Caco-2 (cell line): ENCODE data around the gene AKNA. TPM values are rescaled to one million over a fixed set of nuclear protein-coding genes. Genes with fewer than 3 reads are reported as not detected.

ENCODE experiments used
- BruUV-seq: library from RNA; stranded (reverse); fragments of 400-500 nt; replicated peaks from 2 replicates; lab custom pipeline; 2021; lab: Mats Ljungman, UMichigan
- CTCF ChIA-PET: fragments of 300-600 bp; sonication (Branson Sonifier 250); formaldehyde crosslinking; loops from one replicate; lab custom pipeline; 2022; ENCODE audit warnings: antibody characterized with exemption; lab: Charles Lee
- POLR2A ChIA-PET: fragments of 300-600 bp; sonication (Branson Sonifier 250); formaldehyde crosslinking; loops from one replicate; lab custom pipeline; 2022; ENCODE audit warnings: antibody characterized with exemption; lab: Charles Lee
- DNase-seq, 2 experiments: peaks; one replicate each; pipeline versions ENCODE4 v3.0.0 to v3.0.0-alpha.2; 2020 to 2022
- H3K27me3 ChIP-seq: replicated peaks from 2 replicates; pipeline ENCODE4 v1.6.0; 2011; ENCODE audit warnings: low read length; ENCODE audit not compliant: control insufficient read depth, insufficient read depth
- H3K36me3 ChIP-seq: 2 replicates; pipeline ENCODE4 v1.5.1; 2011; ENCODE audit warnings: low read length; ENCODE audit not compliant: control insufficient read depth, insufficient read depth
- H3K4me1 ChIP-seq: fragments of 250-450 bp; sonication (Bioruptor Pico); 2 replicates; pipeline ENCODE4 v1.5.1; 2020; ENCODE audit warnings: mild to moderate bottlenecking
- H3K4me3 ChIP-seq: 2 replicates; pipeline ENCODE4 v1.5.1; 2011; ENCODE audit warnings: low read depth, mild to moderate bottlenecking, control low read depth, low read length
- H3K9me3 ChIP-seq: fragments of 250-450 bp; sonication (Bioruptor Pico); 2 replicates; pipeline ENCODE4 v1.5.1; 2020; ENCODE audit warnings: mild to moderate bottlenecking, moderate library complexity
- H3K27ac Mint-ChIP-seq: one replicate; pipeline ENCODE4 v1.8.0; 2022; ENCODE audit warnings: mixed read lengths; ENCODE audit not compliant: unreplicated experiment
- H3K27me3 Mint-ChIP-seq: one replicate; pipeline ENCODE4 v1.8.0; 2022; ENCODE audit warnings: mixed read lengths; ENCODE audit not compliant: insufficient read depth, unreplicated experiment
- H3K36me3 Mint-ChIP-seq: one replicate; pipeline ENCODE4 v1.8.0; 2022; ENCODE audit warnings: mild to moderate bottlenecking, mixed read lengths; ENCODE audit not compliant: insufficient read depth, unreplicated experiment
- H3K4me1 Mint-ChIP-seq: one replicate; pipeline ENCODE4 v1.8.0; 2022; ENCODE audit warnings: low read depth, mixed read lengths; ENCODE audit not compliant: unreplicated experiment
- H3K4me3 Mint-ChIP-seq: one replicate; pipeline ENCODE4 v1.8.0; 2022; ENCODE audit warnings: mild to moderate bottlenecking, moderate library complexity, mixed read lengths; ENCODE audit not compliant: unreplicated experiment
- H3K9me3 Mint-ChIP-seq: one replicate; pipeline ENCODE4 v1.8.0; 2022; ENCODE audit warnings: mixed read lengths; ENCODE audit not compliant: unreplicated experiment
- intact Hi-C: fragments of 100-400 bp; cut with micrococcal nuclease; formaldehyde crosslinking; loops from one replicate; pipeline ENCODE4 v1.10.0; 2022; ENCODE audit not compliant: unreplicated experiment
- total RNA-seq: library from RNA; stranded (reverse); gene quantifications from 2 replicates; pipeline ENCODE4 v1.2.3, GENCODE V29; 2022
- TF ChIP-seq, protein P1 (sequence below), 2 experiments: fragments of 200-600 bp in 1 of 2; IDR thresholded peaks; 1 replicate in 1 of 2; 2 replicates in 1 of 2; pipeline versions ENCODE4 v1.5.1 to v1.8.0; 2011 to 2022; ENCODE audit warnings: antibody characterized with exemption in 1 of 2, control low read depth in 1 of 2, inconsistent platforms in 1 of 2, low read depth in 1 of 2, low read length in 1 of 2, mild to moderate bottlenecking in 1 of 2, moderate library complexity in 1 of 2; ENCODE audit not compliant: insufficient read depth in 1 of 2, severe bottlenecking in 1 of 2, unreplicated experiment in 1 of 2

Gene AKNA
- total RNA-seq, 1 experiment from 2014 or later = 57.8 TPM

DNA sequence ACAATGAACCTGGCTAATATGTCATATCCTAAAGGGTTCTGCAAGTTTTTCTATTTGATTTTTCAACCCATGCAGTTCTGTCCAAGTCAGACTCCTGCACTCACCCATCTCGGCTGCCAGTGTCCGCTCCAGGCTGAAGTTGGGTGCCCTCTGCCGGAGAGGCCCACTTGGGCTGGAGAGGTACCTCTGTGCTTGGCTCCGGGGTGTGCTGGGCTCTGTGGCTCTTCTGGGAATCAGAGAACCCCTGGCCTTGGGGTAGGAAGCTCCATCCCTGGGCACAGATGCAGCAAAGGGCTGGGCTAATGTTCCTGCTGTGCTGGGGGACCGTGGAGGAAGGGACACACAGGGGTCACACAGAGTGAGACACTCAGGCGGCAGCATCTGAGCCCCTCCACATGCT is 32.0 kb downstream of the AKNA start:
- Histone ChIP-seq H3K9me3 (no peaks in the 10 kb centered on the region), H3K4me3 (no peak overlapping the region), H3K4me1 (no peaks in the 10 kb centered on the region), H3K27me3 (no peaks in the 10 kb centered on the region), H3K36me3 (no peaks in the 10 kb centered on the region)
- H3K27ac Mint-ChIP-seq = no peak overlapping the region
- TF ChIP-seq, protein P1, sequence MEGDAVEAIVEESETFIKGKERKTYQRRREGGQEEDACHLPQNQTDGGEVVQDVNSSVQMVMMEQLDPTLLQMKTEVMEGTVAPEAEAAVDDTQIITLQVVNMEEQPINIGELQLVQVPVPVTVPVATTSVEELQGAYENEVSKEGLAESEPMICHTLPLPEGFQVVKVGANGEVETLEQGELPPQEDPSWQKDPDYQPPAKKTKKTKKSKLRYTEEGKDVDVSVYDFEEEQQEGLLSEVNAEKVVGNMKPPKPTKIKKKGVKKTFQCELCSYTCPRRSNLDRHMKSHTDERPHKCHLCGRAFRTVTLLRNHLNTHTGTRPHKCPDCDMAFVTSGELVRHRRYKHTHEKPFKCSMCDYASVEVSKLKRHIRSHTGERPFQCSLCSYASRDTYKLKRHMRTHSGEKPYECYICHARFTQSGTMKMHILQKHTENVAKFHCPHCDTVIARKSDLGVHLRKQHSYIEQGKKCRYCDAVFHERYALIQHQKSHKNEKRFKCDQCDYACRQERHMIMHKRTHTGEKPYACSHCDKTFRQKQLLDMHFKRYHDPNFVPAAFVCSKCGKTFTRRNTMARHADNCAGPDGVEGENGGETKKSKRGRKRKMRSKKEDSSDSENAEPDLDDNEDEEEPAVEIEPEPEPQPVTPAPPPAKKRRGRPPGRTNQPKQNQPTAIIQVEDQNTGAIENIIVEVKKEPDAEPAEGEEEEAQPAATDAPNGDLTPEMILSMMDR (IDR thresholded peaks at IDR 0.05; ENCODE audit: insufficient read depth in 1 of 2, low read depth in 1 of 2, low read length in 1 of 2, severe bottlenecking in 1 of 2, unreplicated experiment in 1 of 2) = no peak
- H3K36me3 Mint-ChIP-seq = peaks cover 23% of the 10 kb centered on the region
- no peak overlapping the region for H3K4me3 Mint-ChIP-seq
- no peak for DNase-seq
- H3K4me1 Mint-ChIP-seq = no peaks in the 10 kb centered on the region
- CTCF ChIA-PET = no interaction called here
- POLR2A ChIA-PET = no interaction called here
- intact Hi-C loops = no loop called here
- H3K27me3 Mint-ChIP-seq = no peaks in the 10 kb centered on the region
- no peaks in the 10 kb centered on the region for H3K9me3 Mint-ChIP-seq
- BruUV-seq = no TSS peak

DNA sequence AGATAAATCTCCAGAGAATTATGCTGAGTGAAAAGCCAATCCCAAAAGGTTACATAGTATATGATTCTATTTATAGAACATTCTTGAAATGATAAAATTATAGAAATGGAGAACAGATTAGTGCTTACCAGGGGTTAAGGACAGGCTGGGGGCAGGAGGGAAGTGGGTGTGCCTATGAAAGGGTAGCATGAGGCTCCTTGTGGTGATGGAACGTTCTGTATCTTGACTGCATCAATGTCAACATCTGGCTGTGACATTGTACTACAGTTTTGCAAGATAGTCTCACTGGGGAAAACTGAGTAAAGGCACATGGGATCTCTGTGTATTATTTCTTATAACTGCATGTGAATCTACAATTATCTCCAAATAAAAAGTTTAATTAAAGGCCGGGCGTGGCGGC is 35.9 kb downstream of the AKNA start:
- no peaks in the 10 kb centered on the region for H3K9me3 Mint-ChIP-seq
- no peak for DNase-seq
- H3K4me1 Mint-ChIP-seq = peaks cover 15% of the 10 kb centered on the region
- TF ChIP-seq, protein P1 (IDR thresholded peaks at IDR 0.05; ENCODE audit: insufficient read depth in 1 of 2, low read depth in 1 of 2, low read length in 1 of 2, severe bottlenecking in 1 of 2, unreplicated experiment in 1 of 2) = no peak
- no peak overlapping the region for H3K4me3 Mint-ChIP-seq
- BruUV-seq = no TSS peak
- intact Hi-C loops = no loop called here
- H3K27me3 Mint-ChIP-seq = no peaks in the 10 kb centered on the region
- Histone ChIP-seq H3K4me3 (no peak overlapping the region), H3K4me1 (peaks cover 17% of the 10 kb centered on the region), H3K9me3 (no peaks in the 10 kb centered on the region), H3K27me3 (no peaks in the 10 kb centered on the region), H3K36me3 (peaks cover 2% of the 10 kb centered on the region; the same call in 1 of the 2 replicates)
- CTCF ChIA-PET = interaction anchor here (0.5 kb wide), 1 partner anchor 21 kb away, joined by 4 read pairs; no protein-coding TSS in a partner anchor
- H3K36me3 Mint-ChIP-seq = peaks cover 33% of the 10 kb centered on the region
- no peak overlapping the region for H3K27ac Mint-ChIP-seq
- POLR2A ChIA-PET = no interaction called here

DNA sequence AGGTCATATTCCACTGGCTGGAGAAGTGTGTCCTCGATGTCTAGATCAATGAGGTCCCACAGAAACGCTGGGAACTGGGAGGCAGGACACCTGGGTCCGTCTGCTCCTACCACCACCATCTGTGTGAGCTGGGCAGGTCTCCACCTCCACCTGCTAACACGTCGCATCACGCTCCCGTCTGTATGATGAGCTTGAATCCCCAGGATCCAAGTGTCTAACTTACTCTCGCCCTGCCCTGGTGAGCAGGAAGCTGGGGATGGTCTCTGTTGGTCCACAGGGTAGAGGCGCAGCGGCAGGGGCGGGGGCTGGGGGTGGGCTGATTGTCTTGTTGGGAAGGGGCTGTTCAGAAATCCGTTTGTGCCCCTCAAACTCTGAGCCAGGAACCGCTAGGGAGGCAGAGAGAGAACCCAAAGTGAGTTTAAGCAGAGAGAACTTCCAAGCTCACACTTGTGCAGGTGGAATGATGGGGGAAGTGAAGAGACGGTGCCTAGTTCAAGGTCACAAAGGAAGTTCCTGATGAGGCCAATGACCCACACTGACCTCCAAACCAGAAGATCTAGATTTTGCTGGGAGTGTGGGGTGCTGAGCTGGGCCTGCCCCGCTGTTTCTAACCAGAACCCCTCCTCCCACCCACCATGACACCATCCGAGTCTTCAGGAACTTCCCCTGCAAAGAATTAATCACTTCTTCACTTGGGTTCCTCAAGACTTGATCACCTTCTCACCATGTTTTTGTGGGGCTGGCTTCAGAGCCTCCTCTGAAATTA is 37.0 kb downstream of the AKNA start:
- POLR2A ChIA-PET = no interaction called here
- CTCF ChIA-PET = interaction anchor here (0.7 kb wide), 1 partner anchor 719 kb away, joined by 3 read pairs; no protein-coding TSS in a partner anchor
- no peaks in the 10 kb centered on the region for H3K27me3 ChIP-seq
- H3K27me3 Mint-ChIP-seq = no peaks in the 10 kb centered on the region
- H3K36me3 ChIP-seq = peaks cover 2% of the 10 kb centered on the region; the same call in 1 of the 2 replicates
- BruUV-seq = no TSS peak
- peaks cover 17% of the 10 kb centered on the region for H3K4me1 ChIP-seq
- H3K36me3 Mint-ChIP-seq = peaks cover 38% of the 10 kb centered on the region
- H3K9me3 Mint-ChIP-seq = no peaks in the 10 kb centered on the region
- no peak overlapping the region for H3K27ac Mint-ChIP-seq
- DNase-seq = no peak
- intact Hi-C loops = no loop called here
- H3K4me3 Mint-ChIP-seq = no peak overlapping the region
- no peaks in the 10 kb centered on the region for H3K9me3 ChIP-seq
- H3K4me3 ChIP-seq = no peak overlapping the region
- H3K4me1 Mint-ChIP-seq = peaks cover 15% of the 10 kb centered on the region
- TF ChIP-seq, protein P1 (IDR thresholded peaks at IDR 0.05; ENCODE audit: insufficient read depth in 1 of 2, low read depth in 1 of 2, low read length in 1 of 2, severe bottlenecking in 1 of 2, unreplicated experiment in 1 of 2) = no peak
